IgD-negative memory B cell (primary cell): Measurements from ENCODE around the gene GAPVD1. TPM values are rescaled to one million over a fixed set of nuclear protein-coding genes. Genes with fewer than 3 reads are reported as not detected.
"Not testable (repeated sequence)": the region's sequence is repeated elsewhere in the genome, so short reads cannot be mapped to it uniquely, and the experiment has no call there.

Experiments
- H3K27ac Mint-ChIP-seq, 3 donors: one replicate each; pipeline ENCODE4 v1.8.0; 2020 to 2022; ENCODE audit warnings: mild to moderate bottlenecking in 3 of 3, mixed read lengths in 3 of 3, moderate library complexity in 1 of 3
- H3K27me3 Mint-ChIP-seq: one replicate; pipeline ENCODE4 v1.8.0; 2021; ENCODE audit warnings: mixed read lengths
- H3K36me3 Mint-ChIP-seq: one replicate; pipeline ENCODE4 v1.8.0; 2020; ENCODE audit warnings: mild to moderate bottlenecking, mixed read lengths
- H3K4me1 Mint-ChIP-seq, 3 donors: one replicate each; pipeline ENCODE4 v1.8.0; 2020 to 2022; ENCODE audit warnings: mixed read lengths in 3 of 3, mild to moderate bottlenecking in 1 of 3
- H3K4me3 Mint-ChIP-seq, 4 donors: one replicate each; pipeline ENCODE4 v1.8.0; 2020 to 2022; ENCODE audit warnings: mild to moderate bottlenecking in 4 of 4, mixed read lengths in 4 of 4, moderate library complexity in 3 of 4
- H3K9me3 Mint-ChIP-seq, 3 donors: one replicate each; pipeline ENCODE4 v1.8.0; 2020 to 2021; ENCODE audit warnings: mixed read lengths in 3 of 3, mild to moderate bottlenecking in 1 of 3
- polyA plus RNA-seq: library from polyadenylated mRNA; unstranded; fragments of 300-500 nt; fragmentation: Illumina TruSeq; gene quantifications from one replicate; pipeline ENCODE4 v1.2.3, GENCODE V29; 2021

Gene GAPVD1
- polyA plus RNA-seq, 1 donor from 2014 or later, result 33.7 TPM

DNA sequence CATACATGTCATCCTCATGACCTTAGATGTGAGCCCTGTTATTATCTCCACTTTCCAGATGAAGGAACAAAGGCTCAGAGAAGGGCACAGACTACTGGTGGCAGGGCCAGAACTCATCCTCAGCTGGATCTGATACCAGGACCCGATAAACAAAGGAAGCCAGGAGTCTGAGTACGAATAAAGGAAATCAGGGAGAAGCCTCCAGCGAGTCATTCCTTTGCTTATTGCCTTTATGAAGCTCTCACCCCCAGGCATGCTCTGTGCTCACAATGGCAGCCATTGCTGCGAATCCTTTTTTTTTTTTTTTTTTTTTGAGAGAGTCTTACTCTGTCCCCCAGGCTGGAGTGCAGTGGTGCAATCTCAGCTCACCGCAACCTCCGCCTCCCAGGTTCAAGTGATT is 130.1 kb downstream of the GAPVD1 start:
- Mint-ChIP-seq H3K9me3 (no peaks in the 10 kb centered on the region), H3K4me3 (no peak overlapping the region), H3K27ac (no peak overlapping the region), H3K27me3 (no peaks in the 10 kb centered on the region), H3K4me1 (no peaks in the 10 kb centered on the region), H3K36me3 (peaks cover 1% of the 10 kb centered on the region)

- Mint-ChIP-seq H3K9me3 (no peaks in the 10 kb centered on the region), H3K27ac (no peak overlapping the region), H3K4me3 (no peak overlapping the region), H3K36me3 (peaks cover 1% of the 10 kb centered on the region), H3K4me1 (no peaks in the 10 kb centered on the region), H3K27me3 (no peaks in the 10 kb centered on the region)
Measured at GRCh38 chr9:125393426-125393825, 131.8 kb downstream of the GAPVD1 start.

GRCh38 chr9:125396799-125397198 is 135.2 kb downstream of the GAPVD1 start:
- H3K4me3 Mint-ChIP-seq, result no peak overlapping the region
- no peaks in the 10 kb centered on the region for H3K9me3 Mint-ChIP-seq

DNA sequence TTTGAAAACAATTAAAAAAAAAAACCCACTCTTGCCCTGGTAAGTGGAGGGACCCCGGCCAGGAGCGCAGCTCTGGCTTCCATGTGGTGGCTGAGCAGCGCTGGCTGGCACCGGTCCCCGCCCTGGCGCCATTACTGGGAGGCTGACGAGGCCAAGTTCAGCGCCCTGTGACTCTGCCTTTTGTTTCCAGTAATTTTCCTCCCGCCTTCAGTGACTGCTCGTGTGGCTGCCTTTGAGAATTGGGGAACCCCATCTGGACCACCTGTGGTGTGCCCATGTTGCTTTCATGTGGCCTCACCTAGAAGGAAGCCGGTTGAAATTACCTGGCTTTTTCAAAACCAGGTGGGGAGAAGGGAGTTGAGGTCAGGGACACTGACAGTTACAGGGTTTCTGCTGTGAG is 136.1 kb downstream of the GAPVD1 start:
- H3K4me1 Mint-ChIP-seq, result no peaks in the 10 kb centered on the region
- H3K36me3 Mint-ChIP-seq, result peaks cover 1% of the 10 kb centered on the region
- no peak overlapping the region for H3K4me3 Mint-ChIP-seq
- H3K27ac Mint-ChIP-seq, result no peak overlapping the region
- no peaks in the 10 kb centered on the region for H3K27me3 Mint-ChIP-seq
- H3K9me3 Mint-ChIP-seq, result no peaks in the 10 kb centered on the region

More at GRCh38 chr9:125396799-125397198, 135.2 kb downstream of the GAPVD1 start:
- Mint-ChIP-seq H3K4me1 (no peaks in the 10 kb centered on the region), H3K36me3 (peaks cover 1% of the 10 kb centered on the region), H3K27ac (no peak overlapping the region), H3K27me3 (no peaks in the 10 kb centered on the region)

DNA sequence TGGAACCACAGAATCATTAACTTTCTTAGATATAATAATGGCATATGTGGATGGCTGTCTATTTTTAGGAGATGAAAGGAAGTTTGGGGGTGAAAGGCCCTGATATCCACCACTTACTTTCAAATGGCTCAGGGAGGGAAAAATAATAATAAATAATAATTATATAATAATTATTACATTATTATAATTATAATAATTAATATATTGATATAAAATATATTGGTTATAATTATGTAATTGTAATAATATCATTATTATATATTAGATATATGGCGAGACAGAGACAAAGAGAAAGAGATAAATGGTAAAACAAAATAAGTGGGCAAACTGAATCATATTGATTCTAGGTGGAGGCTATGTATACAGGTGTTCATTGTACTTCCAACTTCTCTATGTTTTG is 136.6 kb downstream of the GAPVD1 start:
- H3K36me3 Mint-ChIP-seq, result peaks cover 1% of the 10 kb centered on the region
- H3K27me3 Mint-ChIP-seq, result no peaks in the 10 kb centered on the region
- H3K27ac Mint-ChIP-seq, result no peak overlapping the region
- no peak overlapping the region for H3K4me3 Mint-ChIP-seq
- no peaks in the 10 kb centered on the region for H3K9me3 Mint-ChIP-seq
- H3K4me1 Mint-ChIP-seq, result no peaks in the 10 kb centered on the region

GRCh38 chr9:125399165-125399564 is 137.5 kb downstream of the GAPVD1 start:
- H3K4me3 Mint-ChIP-seq, result no peak overlapping the region
- H3K9me3 Mint-ChIP-seq, result no peaks in the 10 kb centered on the region
- H3K27me3 Mint-ChIP-seq, result no peaks in the 10 kb centered on the region
- H3K36me3 Mint-ChIP-seq, result peaks cover 1% of the 10 kb centered on the region
- H3K4me1 Mint-ChIP-seq, result no peaks in the 10 kb centered on the region
- no peak overlapping the region for H3K27ac Mint-ChIP-seq

- Mint-ChIP-seq H3K9me3 (no peaks in the 10 kb centered on the region), H3K4me1 (no peaks in the 10 kb centered on the region), H3K36me3 (peaks cover 1% of the 10 kb centered on the region), H3K27ac (no peak overlapping the region), H3K4me3 (no peak overlapping the region), H3K27me3 (no peaks in the 10 kb centered on the region)
Measured at GRCh38 chr9:125399666-125400065, 138.0 kb downstream of the GAPVD1 start.

DNA sequence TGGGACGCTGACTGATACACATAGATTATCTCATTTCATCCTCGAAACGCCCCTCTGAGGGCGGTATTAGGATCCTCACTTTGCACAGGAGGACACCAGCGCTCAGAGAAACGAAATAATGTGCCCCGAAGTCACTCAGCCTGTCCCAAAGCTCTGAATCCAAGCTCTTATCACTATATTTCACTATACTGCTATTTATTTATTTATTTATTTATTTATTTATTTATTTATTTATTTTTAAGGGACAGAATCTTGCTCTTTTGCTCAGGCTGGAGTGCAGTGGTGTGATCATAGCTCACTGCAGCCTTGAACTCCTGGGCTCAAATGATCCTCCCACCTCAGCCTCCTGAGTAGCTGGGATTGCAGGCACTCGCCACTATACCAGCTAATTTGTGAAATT is 138.6 kb downstream of the GAPVD1 start:
- H3K4me3 Mint-ChIP-seq, H3K27ac Mint-ChIP-seq, H3K9me3 Mint-ChIP-seq, H3K27me3 Mint-ChIP-seq, H3K4me1 Mint-ChIP-seq, H3K36me3 Mint-ChIP-seq: not testable (repeated sequence)

DNA sequence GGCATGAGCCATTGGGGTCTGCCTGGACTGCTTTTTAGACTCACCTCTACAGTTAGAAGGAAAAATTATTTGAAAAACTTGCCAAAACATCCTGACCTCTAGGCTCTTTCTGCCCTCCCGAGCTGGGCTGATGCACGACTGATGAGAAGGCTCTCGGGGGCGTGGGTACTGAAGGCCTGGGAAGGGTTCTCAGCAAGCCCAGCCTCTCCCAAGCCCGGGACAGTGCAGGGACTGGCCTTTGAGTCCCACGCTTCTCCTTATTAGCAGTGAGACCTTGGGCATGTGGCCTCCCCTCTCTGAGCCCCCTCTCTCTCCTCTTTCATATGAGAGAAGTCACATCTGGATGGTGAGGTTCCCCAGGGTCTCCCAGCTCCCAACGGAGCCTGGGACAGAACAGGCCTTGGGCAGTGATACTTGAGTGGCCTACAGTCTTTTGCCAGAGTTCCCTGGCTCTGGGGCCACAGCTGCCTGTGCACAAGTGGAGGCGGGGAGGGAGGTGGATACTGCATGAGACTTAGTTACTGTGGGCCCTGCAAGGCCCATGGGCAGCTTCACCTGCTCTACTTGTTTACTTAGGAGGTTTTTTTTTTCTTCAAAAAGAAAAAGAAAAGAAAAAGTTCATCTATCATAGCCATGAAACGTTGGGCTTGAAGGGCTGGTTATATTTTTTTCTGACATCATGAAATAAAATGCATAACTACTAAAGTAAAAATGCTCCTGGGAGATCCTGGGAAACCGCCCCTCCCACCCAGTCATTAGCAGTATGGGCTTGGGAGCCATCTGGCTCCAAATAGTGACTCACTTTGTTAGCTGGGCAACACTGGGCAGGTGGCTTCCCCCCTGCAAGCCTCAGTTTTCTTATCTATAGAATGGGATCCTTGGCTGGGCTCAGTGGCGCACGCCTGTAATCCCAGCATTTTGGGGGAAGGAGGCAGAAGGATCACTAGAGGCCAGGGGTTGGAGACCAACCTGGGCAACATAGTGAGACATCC is 139.4 kb downstream of the GAPVD1 start:
- H3K27me3 Mint-ChIP-seq, result no peaks in the 10 kb centered on the region
- no peak overlapping the region for H3K4me3 Mint-ChIP-seq
- H3K4me1 Mint-ChIP-seq, result no peaks in the 10 kb centered on the region
- H3K9me3 Mint-ChIP-seq, result no peaks in the 10 kb centered on the region
- peak overlapping the region in 1 of 3 donors; percentile 47 for H3K27ac Mint-ChIP-seq
- H3K36me3 Mint-ChIP-seq, result no peaks in the 10 kb centered on the region

GRCh38 chr9:125404733-125405132 is 143.1 kb downstream of the GAPVD1 start:
- Mint-ChIP-seq H3K4me1 (peaks cover 0 to 5% (median 4%) of the 10 kb centered on the region in 3 donors), H3K36me3 (no peaks in the 10 kb centered on the region), H3K27ac (no peak overlapping the region), H3K27me3 (peaks cover 12% of the 10 kb centered on the region), H3K4me3 (no peak overlapping the region), H3K9me3 (no peaks in the 10 kb centered on the region)

GRCh38 chr9:125405938-125406809 is 144.5 kb downstream of the GAPVD1 start:
- Mint-ChIP-seq H3K27me3 (peaks cover 14% of the 10 kb centered on the region), H3K9me3 (peaks cover 0 to 3% (median 0%) of the 10 kb centered on the region in 3 donors), H3K27ac (no peak overlapping the region), H3K36me3 (no peaks in the 10 kb centered on the region), H3K4me3 (peak overlapping the region in 1 of 4 donors; percentile 93), H3K4me1 (peaks cover 0 to 11% (median 9%) of the 10 kb centered on the region in 3 donors)

GRCh38 chr9:125406810-125407087 is 145.1 kb downstream of the GAPVD1 start:
- Mint-ChIP-seq H3K27ac (no peak overlapping the region), H3K4me3 (peak overlapping the region in 2 of 4 donors; percentile 76 to 93), H3K4me1 (peaks cover 0 to 11% (median 9%) of the 10 kb centered on the region in 3 donors), H3K27me3 (peaks cover 16% of the 10 kb centered on the region), H3K9me3 (peaks cover 0 to 3% (median 0%) of the 10 kb centered on the region in 3 donors), H3K36me3 (no peaks in the 10 kb centered on the region)

DNA sequence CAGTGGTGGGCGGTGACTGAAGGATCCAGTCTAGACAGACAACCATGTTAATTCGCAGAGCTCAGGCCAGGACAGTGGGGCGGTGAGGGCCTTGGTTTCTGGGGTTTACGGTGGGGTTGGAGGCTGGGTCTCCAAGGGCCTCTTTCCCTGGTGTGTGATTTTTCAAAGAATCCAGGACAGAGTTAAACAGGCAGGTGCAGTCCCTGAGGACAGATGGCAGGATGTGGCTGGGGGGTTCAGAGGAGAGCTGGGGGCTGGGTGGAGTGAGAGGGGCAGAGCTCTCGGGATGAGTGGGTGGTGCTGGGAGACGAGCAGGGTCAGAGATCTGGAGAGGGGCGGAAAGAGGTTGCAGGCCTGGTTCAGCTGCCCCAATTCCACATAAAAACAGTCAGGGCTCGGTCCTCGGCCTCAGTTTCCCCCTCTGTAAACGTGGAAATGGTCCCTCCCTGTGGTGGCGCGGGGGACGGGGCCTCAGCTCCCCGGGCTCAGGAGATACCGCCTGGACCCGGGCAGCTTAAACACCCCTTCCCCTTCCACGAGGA is 145.9 kb downstream of the GAPVD1 start:
- peak overlapping the region; percentile 52 to 93 (median 72) for H3K4me3 Mint-ChIP-seq
- peaks cover 0 to 3% (median 0%) of the 10 kb centered on the region in 3 donors for H3K9me3 Mint-ChIP-seq
- H3K4me1 Mint-ChIP-seq, result peaks cover 0 to 11% (median 9%) of the 10 kb centered on the region in 3 donors
- H3K27me3 Mint-ChIP-seq, result peaks cover 16% of the 10 kb centered on the region
- H3K27ac Mint-ChIP-seq, result no peak overlapping the region
- no peaks in the 10 kb centered on the region for H3K36me3 Mint-ChIP-seq

DNA sequence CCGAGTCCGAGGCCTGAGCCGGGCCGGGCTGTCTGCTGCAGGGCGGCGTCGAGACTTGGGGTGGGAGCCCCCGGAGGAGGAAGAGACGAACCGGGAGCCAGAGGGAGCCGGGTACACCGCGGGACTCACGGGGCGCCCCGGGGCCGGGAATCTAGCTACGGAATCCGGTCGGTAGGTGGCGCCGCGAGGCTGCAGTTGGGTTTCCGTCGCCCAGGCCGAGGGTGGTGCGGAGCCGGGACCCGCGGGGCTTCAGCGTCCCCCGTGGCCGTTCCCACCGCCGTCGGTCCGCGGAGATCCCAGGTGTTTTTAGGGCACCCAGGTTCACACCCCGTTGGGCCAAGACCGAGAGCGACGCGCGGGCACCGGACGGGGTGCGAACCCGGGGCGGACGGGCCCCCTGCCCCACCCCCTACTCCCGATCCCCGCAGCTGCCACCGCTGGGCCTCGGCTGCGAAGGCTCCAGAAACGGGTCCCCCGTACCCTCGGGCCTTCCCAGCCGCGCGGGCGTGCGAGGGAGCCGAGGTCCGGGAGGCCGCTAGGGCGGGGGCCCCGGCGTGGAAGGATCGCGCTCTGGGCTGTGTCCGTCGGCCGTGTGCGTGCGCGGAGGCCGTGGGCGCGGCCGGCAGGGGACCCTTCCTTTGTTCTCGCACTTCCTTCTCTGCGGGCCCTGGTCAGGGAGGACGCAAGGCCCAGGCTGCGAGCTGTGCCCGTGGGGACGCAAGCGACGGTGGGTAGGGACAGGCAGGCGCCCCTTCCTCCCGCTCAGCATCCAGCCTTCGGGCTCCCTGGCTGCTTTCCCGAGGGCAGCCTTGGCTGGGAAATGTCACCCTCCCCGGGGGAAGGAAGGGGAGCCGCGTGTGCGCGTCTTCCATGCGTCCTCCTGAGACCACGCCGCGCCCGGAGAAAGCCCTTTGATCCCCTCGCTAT is 146.6 kb downstream of the GAPVD1 start:
- no peak overlapping the region for H3K27ac Mint-ChIP-seq
- H3K9me3 Mint-ChIP-seq, result peaks cover 0 to 3% (median 0%) of the 10 kb centered on the region in 3 donors
- H3K27me3 Mint-ChIP-seq, result peaks cover 16% of the 10 kb centered on the region
- H3K4me3 Mint-ChIP-seq, result peak overlapping the region; percentile 71 to 93 (median 85)
- peaks cover 0 to 11% (median 9%) of the 10 kb centered on the region in 3 donors for H3K4me1 Mint-ChIP-seq
- H3K36me3 Mint-ChIP-seq, result no peaks in the 10 kb centered on the region
